GM12878 (cell line): ENCODE results near the gene DCAF17.

Experiments
- BHLHE40 ChIP-seq, 2 experiments: fragments of 450-650 bp in 1 of 2; IDR thresholded peaks; 2 replicates each; pipeline ENCODE4 v1.6.1; 2011 to 2017; ENCODE audit warnings: low read depth in 2 of 2, borderline replicate concordance in 1 of 2, improper control_type of control experiment in 1 of 2, low read length in 1 of 2, mild to moderate bottlenecking in 1 of 2
- CTCF ChIP-seq, 3 experiments: IDR thresholded peaks in 2 of 3; conservative IDR thresholded peaks in 1 of 3; 2 replicates each; pipeline ENCODE4 v1.5.1; 2011; ENCODE audit warnings: low read depth in 3 of 3, low read length in 3 of 3, mild to moderate bottlenecking in 3 of 3, control low read depth in 2 of 3, moderate library complexity in 2 of 3, inconsistent platforms in 1 of 3, mixed read lengths in 1 of 3; ENCODE audit not compliant: control insufficient read depth in 2 of 3, insufficient read depth in 1 of 3; ENCODE audit errors: extremely low read depth in 1 of 3
- EP300 ChIP-seq, 2 experiments: fragments of 150-350 bp in 1 of 2; IDR thresholded peaks; 2 replicates each; pipeline ENCODE4 v1.6.1; 2011 to 2012; ENCODE audit warnings: low read depth in 2 of 2, low read length in 2 of 2, borderline replicate concordance in 1 of 2, improper control_type of control experiment in 1 of 2, inconsistent platforms in 1 of 2; ENCODE audit not compliant: control insufficient read depth in 1 of 2
- JUNB ChIP-seq: IDR thresholded peaks from 2 replicates; pipeline ENCODE4 v1.6.1; 2016; ENCODE audit warnings: antibody characterized with exemption, mild to moderate bottlenecking
- NR2C1 ChIP-seq: fragments of 450-650 bp; IDR thresholded peaks from 2 replicates; pipeline ENCODE4 v1.6.1; 2017; ENCODE audit warnings: antibody characterized with exemption, mild to moderate bottlenecking, moderate library complexity
- POLR2A ChIP-seq: IDR thresholded peaks from 2 replicates; pipeline ENCODE4 v1.6.1; 2011; ENCODE audit warnings: low read depth, mild to moderate bottlenecking, low read length
- USF2 ChIP-seq: IDR thresholded peaks from 2 replicates; pipeline ENCODE4 v1.6.1; 2011; ENCODE audit warnings: low read depth, low read length, improper control_type of control experiment, borderline replicate concordance
- TF ChIP-seq, protein P1 (sequence below): IDR thresholded peaks from 2 replicates; pipeline ENCODE4 v1.6.1; 2012; ENCODE audit warnings: mild to moderate bottlenecking, low read depth, low read length

DNA sequence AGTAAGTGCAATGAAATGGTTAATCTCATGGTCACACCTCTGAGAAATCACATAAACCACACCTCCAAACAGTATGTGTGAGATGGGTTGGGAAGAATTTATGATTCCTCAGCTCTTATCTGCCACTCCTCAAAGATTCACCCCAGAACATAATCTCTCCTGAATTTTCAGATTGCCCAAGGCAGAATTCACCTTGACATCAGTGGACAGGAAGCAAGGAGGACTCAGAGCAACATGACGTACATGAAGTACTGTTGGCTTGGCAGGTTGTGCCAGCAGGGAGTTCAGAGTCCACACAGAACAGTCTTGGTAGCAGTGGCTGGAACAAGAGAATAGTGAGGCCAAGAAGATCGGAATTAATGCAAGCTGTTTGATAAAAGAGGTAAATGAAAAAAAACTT lies 56.6 kb downstream of the DCAF17 start:
- TF ChIP-seq CTCF (IDR thresholded peaks at IDR 0.05 in 2 of 3, conservative IDR thresholded peaks at IDR 0.05 in 1 of 3; ENCODE audit: control insufficient read depth in 2 of 3, extremely low read depth in 1 of 3, insufficient read depth in 1 of 3, low read depth in 3 of 3, low read length in 3 of 3) (no peak), JUNB (no peak), BHLHE40 (IDR thresholded peaks at IDR 0.05; ENCODE audit: borderline replicate concordance in 1 of 2, low read depth in 2 of 2, low read length in 1 of 2) (no peak), POLR2A (no peak), USF2 (no peak), NR2C1 (no peak), EP300 (IDR thresholded peaks at IDR 0.05; ENCODE audit: borderline replicate concordance in 1 of 2, control insufficient read depth in 1 of 2, low read depth in 2 of 2, low read length in 2 of 2) (no peak)
- TF ChIP-seq, protein P1, sequence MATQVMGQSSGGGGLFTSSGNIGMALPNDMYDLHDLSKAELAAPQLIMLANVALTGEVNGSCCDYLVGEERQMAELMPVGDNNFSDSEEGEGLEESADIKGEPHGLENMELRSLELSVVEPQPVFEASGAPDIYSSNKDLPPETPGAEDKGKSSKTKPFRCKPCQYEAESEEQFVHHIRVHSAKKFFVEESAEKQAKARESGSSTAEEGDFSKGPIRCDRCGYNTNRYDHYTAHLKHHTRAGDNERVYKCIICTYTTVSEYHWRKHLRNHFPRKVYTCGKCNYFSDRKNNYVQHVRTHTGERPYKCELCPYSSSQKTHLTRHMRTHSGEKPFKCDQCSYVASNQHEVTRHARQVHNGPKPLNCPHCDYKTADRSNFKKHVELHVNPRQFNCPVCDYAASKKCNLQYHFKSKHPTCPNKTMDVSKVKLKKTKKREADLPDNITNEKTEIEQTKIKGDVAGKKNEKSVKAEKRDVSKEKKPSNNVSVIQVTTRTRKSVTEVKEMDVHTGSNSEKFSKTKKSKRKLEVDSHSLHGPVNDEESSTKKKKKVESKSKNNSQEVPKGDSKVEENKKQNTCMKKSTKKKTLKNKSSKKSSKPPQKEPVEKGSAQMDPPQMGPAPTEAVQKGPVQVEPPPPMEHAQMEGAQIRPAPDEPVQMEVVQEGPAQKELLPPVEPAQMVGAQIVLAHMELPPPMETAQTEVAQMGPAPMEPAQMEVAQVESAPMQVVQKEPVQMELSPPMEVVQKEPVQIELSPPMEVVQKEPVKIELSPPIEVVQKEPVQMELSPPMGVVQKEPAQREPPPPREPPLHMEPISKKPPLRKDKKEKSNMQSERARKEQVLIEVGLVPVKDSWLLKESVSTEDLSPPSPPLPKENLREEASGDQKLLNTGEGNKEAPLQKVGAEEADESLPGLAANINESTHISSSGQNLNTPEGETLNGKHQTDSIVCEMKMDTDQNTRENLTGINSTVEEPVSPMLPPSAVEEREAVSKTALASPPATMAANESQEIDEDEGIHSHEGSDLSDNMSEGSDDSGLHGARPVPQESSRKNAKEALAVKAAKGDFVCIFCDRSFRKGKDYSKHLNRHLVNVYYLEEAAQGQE, result no peak
